ENCODE measurements around the gene ACE.

The ACE gene

DNA sequence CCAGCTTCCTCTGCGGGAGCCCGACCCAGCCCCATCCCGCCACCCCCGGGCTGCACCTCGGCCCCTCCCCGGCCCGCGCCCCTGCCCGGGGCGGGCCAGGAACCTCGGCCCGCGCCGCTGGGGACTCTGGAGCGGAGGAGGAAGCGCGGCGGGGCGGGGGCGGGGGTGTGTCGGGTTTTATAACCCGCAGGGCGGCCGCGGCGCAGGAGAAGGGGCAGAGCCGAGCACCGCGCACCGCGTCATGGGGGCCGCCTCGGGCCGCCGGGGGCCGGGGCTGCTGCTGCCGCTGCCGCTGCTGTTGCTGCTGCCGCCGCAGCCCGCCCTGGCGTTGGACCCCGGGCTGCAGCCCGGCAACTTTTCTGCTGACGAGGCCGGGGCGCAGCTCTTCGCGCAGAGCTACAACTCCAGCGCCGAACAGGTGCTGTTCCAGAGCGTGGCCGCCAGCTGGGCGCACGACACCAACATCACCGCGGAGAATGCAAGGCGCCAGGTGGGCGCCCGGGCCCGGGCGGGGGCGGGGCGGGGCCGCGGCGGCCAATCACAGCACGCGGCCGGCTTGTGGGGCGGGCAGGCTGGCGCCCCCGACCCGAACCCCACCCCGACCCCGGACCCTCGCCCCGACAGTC, at the start of gene ACE:
ACE (plus strand) TSS at position 208 of the 626 bp plus-strand sequence; CDS start at position 242, 34 bp downstream.
- no peak for DNase-seq

GRCh38 chr17:63429766-63430165, 47.1 kb upstream of the ACE start:
- no peak for DNase-seq

GRCh38 chr17:63430223-63430622, 46.6 kb upstream of the ACE start:
- no peak for DNase-seq

DNA sequence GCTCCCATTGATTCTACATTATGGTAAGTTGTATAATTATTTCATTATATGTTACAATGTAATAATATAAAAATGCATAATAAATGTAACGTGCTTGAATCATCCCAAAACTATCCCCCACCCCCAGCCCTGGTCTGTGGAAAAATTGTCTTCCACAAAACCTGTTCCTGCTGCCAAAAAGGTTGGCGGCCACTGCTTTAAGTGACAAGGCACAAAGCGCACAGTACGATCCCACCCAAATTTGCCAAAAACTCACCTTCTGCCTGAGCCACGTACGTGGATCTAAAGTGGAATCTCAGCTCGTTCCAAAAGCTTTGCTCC, 45.3 kb upstream of the ACE start:
- DNase-seq = no peak

- no peak for DNase-seq
Measured at GRCh38 chr17:63431939-63432804, 44.7 kb upstream of the ACE start.

DNA sequence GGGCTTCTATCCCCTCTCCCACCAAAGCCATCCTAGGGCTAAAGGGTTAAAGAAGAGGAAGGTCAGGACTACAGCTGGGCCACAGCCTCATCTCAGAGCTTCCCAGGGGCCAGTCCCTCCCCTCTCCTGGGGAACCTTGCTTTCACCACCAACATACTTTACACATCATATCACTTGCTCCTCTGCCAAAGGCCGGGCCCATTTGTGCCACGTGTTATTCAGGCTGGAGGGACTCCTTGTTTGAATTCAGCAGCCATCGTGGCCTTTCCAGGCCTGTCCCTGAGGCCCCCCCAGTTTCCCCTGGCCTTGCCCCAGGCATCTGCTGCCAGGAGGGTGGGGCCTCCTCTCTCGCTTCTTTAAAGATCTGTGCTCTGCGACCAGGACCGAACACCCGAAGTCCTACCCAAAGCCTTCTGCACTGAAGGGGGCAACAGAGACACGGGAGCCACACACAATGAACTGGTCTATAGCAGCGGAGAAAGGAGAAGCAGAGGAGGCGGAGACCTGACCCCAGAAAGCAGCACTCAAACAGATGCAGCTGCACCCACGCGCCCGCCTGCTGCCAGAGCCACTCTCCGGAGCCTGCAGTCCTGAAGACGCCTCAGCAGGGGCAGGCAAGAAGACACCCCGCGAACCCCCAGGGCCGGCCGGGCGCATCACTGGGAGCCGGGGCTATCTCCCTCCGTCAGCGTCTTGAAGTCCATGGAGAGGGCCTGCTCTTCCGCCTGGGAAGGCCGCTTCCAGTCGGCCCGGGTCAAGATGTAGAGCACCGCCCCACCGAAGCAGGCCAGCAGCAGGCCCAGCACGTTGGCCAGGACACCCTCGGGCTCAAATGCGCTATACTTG, 42.9 kb upstream of the ACE start:
- DNase-seq = no peak

DNA sequence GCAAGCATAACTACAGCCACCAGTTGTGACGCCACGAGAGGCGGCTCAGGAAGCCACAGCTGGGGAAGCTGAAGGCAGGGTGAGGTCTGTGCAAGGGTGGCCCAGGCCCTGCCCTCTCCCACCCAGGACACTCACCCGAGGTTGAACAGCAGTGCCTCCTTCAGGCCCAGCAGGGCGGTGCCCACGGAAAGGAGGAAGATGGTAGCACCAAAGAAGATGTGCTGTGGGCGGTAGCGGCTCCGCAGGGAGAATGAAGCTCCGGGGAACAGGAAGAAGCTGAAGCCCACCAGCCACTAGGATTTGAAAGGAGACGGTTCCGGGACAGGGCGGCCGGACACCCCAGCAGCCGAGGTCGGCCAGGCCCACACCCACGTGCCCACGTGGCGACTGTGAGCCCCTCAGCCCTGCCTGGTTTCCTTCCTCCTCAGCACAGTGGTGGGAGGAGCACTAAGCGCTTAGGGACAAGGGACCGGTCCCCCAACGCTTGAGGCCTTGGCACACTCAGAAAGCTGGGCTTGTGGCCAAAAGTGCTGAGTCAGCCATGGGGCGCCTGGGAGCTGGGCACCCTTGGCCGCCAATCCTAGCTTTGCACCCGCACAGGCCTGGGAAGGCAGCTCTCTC, 41.8 kb upstream of the ACE start:
- DNase-seq = no peak

- no peak for DNase-seq
Measured at GRCh38 chr17:63435681-63436522, 41.0 kb upstream of the ACE start.

DNA sequence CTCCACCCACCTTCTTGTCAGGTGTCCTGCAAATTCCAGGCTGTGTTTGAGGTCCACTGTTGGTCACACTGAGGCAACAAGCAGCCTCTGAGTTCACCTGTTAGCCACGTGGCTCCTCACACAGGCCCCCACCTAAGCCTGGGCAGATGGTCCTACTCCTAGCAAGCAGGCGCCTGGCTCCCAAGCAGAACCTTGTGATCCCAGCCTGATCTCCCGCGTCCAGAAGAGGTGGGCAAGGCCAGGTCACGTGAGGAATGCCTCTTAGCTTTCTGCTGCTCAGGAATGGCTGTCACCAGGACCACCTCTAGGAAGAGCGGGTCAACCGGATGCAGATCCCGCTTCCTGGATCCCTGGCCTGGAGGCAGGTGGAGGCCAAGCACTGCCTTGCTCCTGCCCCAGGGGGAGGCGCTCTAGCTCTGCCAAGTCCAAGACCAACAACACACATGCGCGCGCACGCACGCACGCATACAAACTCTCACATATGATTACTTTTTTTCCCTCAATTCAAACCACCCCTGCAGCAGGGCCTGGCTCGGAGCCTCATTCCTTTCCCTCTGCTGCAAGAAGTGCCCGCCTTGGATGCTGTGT, 40.2 kb upstream of the ACE start:
- DNase-seq = no peak

DNA sequence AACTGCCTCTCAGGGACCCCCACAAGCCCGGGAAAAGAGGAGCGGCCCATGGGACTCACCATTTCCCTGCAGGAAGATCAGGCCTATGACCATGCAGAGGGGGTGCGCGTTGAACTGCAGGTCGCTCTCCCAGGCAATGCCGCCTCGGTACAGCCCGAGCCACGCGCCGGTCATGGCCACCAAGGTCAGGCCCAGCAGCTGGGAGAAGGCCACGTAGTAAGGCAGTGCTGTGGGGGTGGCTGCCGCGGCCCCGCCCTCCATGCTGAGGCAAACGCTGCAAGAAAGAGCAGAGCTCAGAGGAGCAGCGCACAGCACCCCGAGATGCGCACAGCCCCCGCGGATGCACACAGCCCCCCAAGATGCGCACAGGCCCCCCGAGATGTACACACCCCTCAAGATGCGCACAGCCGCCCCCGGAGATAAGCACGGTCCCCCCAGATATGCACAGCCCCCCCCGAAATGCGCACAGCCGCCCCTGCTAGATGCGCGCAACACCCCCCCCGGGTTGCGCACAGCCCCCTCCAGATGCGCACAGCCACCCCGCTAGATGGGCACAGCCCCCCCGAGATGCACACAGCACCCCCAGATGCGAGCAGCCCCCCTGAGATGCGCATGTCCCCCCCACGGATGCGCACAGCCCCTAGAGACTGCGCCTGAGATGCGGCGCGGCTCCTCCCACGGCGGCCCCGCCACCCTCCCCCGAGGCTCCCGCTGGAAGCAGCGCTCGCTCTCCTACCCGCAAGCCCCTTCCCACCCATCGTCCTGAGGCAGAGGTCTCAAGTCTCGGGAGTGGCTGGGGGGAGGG, 39.4 kb upstream of the ACE start:
- no peak for DNase-seq

DNA sequence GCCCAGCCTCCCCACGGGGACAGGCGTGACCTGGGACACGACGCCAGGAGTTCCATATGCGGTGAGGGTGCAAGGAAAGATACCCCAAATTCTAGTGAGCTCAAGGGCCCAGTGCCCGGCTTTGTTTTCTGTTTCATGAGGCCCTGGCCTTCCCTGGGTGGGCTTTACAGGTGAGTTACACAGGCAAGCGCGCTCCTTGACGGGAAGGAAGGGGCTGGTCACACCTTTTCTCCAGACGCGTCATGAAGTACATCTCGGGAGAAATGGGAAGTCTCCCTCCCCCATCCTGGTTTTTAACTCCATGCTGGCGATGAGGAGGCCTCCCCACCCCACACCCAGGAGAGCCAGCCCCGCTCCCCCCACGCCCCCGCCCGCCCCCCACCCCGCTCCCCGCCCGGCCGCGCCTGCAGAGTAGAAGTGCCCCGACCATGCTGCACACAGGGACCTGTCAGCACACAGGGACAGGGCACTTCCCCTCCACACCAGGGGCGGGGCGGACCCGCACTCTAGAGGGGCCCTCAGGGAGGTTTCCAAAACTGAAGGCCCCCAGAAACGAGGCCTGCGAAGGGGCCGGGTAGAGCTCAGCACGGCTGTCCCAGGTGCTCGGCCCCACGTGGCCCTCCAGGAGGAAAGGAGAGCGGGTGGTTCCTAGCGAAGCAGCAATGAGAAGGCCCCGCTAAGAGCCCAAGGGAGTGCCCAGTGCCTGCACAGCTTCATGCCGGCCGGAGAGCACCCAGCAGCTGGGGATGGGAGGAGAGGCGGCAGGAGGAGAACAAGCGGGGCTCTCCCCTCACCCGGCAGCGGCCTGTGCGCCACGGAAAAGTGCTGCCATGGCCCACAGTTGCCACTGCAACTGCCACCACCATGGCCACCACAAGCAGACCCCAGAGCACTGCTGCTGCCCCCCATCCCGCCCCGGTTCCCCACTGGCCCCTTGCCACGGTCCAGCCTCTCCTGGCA, 38.5 kb upstream of the ACE start:
- DNase-seq = no peak

GRCh38 chr17:63439687-63440086, 37.2 kb upstream of the ACE start:
- no peak for DNase-seq

- DNase-seq = no peak
Measured at GRCh38 chr17:63440127-63440769, 36.6 kb upstream of the ACE start.

GRCh38 chr17:63440770-63441335, 36.0 kb upstream of the ACE start:
- DNase-seq = no peak

GRCh38 chr17:63441654-63442053, 35.2 kb upstream of the ACE start:
- no peak for DNase-seq

DNA sequence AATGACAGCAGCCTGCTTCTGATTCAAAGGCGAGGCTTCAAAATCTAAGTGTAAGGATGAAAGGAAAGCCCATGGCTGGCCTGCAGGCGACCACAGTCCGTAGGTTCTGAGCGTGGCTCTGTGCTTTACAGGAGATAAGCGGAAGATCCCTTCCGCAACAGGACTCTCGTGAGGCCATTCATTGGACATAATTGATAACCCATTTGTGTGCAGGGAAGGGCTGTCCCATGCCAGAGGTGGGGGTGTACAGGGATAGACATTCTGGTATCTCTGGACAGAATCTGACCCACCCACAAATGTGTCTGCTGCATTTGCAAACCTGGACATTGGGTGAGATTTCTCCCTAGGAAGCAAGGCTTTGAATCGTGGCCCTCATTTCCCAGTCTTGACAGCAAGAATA, 34.8 kb upstream of the ACE start:
- no peak for DNase-seq

DNA sequence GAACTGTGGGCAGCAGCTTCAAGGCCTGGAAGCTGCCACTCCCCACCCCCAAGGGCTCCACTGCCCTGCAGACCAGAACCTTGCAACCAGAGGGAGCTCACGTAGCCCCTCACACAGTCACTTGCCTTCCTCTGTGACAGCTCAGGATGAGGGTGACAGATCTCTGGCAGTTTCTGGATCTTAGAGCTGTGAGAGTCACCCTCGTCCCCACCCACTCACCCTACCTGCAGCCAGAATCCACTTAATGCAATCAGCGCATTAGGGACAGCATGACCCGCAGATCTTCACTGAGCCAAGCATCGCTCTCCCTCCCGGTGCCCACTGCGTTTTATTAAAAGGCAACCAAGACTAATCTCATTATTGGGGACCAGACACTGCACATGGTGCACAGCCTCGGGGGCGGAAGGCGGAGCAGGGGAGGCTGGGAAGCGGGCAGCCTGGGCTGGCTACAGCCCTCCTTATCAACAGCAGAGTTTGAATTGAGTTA, 34.3 kb upstream of the ACE start:
- DNase-seq = no peak

- DNase-seq = no peak
Measured at GRCh38 chr17:63443053-63443452, 33.8 kb upstream of the ACE start.

DNA sequence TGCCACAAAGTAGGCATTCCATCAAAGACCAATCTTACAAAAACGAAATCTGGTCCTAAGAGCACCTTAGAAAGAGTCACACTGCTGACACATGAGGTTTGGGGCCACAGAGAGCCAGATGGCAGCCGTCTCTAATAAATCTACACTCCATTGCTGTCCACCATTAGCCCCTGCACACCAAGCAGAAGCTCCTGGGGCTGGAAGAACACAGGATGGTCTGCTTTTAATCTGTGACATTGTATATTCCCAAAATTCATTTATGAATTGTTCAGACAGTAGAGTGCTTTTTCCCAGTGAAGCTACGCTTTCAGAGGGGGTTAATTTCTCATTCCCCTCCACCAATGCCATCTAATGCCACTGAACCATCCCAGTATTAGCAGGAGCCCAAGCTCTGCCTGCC, 32.4 kb upstream of the ACE start:
- DNase-seq = no peak
